ENCODE results near the gene ADAM33.

GRCh38 chr20:3653921-3654320, 27.9 kb downstream of the ADAM33 start:
- TF ChIP-seq, protein P1, sequence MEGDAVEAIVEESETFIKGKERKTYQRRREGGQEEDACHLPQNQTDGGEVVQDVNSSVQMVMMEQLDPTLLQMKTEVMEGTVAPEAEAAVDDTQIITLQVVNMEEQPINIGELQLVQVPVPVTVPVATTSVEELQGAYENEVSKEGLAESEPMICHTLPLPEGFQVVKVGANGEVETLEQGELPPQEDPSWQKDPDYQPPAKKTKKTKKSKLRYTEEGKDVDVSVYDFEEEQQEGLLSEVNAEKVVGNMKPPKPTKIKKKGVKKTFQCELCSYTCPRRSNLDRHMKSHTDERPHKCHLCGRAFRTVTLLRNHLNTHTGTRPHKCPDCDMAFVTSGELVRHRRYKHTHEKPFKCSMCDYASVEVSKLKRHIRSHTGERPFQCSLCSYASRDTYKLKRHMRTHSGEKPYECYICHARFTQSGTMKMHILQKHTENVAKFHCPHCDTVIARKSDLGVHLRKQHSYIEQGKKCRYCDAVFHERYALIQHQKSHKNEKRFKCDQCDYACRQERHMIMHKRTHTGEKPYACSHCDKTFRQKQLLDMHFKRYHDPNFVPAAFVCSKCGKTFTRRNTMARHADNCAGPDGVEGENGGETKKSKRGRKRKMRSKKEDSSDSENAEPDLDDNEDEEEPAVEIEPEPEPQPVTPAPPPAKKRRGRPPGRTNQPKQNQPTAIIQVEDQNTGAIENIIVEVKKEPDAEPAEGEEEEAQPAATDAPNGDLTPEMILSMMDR (IDR thresholded peaks at IDR 0.05; ENCODE audit: poor library complexity, severe bottlenecking): no peak
- no peak for TF ChIP-seq REST (IDR thresholded peaks at IDR 0.05; ENCODE audit: borderline replicate concordance)
